ENCODE results near the gene RNPC3.

RNPC3 gene

DNA sequence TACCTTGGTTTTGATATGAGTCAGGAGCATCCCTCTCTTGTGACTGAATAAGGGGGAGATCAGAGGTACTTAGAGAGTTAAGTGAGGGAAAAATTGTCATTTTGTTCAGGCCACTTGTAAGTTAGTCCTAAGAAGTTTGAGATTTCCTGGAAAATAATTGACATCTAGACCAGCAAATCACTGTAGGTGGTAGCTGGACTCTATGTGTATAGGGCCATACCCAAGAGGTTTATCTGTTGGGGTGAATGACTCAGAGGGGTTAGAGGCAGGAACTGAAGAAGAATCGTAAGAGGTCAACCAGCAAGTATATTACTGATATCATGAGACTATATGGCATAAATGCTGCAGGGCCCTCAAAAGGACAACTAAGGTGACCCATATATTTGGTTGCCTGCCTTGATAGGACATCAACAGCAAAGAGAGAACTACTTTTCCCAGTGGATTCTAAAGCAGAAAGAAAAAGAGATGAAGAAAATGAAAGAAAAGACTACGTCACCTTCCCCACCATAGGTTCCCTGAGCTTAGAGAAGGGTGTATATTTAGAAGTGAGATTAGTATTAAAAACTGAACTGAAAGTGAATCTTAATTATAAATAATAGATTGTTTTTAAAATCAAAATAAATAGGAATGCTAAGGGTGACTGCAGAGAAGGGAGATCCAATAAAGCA, 8.0 kb upstream of the RNPC3 start:
- H3K4me3 ChIP-seq, result no peak overlapping the region
- no peak for TF ChIP-seq CTCF (IDR thresholded peaks at IDR 0.05)
- H3K36me3 ChIP-seq, result no peaks in the 10 kb centered on the region
- intact Hi-C loops (cut with DNase I; ENCODE audit: low total_unique reads), result no loop called here
- DNase-seq, result no peak
- H3K9me3 ChIP-seq, result no peaks in the 10 kb centered on the region
- H3K27me3 ChIP-seq, result no peaks in the 10 kb centered on the region
- H3K27ac ChIP-seq, result no peak overlapping the region
- no peaks in the 10 kb centered on the region for H3K4me1 ChIP-seq

DNA sequence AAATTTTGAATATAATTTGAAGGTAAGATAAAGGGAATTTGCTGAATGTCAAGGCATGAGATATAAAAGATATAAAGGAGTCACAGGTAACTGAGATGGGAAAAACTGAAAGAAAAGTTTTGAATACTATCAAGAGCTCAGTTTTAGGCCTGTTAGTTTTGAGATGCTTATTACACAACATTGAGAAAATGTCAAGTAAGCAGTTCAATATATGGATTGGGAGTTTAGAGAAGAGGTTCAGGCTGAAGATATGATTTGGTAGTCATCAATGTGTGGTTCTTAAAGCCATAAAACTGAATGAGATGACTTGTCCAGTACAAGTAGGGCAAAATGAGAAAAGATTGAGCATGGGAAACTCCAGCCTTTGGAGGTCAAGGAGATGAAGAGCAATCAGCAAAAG, 4.7 kb upstream of the RNPC3 start:
- Histone ChIP-seq H3K27me3 (no peaks in the 10 kb centered on the region), H3K9me3 (no peaks in the 10 kb centered on the region), H3K36me3 (no peaks in the 10 kb centered on the region), H3K4me3 (no peak overlapping the region), H3K4me1 (no peaks in the 10 kb centered on the region), H3K27ac (no peak overlapping the region)
- intact Hi-C loops (cut with DNase I; ENCODE audit: low total_unique reads), result no loop called here
- DNase-seq, result no peak
- no peak for TF ChIP-seq CTCF (IDR thresholded peaks at IDR 0.05)

GRCh38 chr1:103523346-103523745, 2.2 kb upstream of the RNPC3 start:
- Histone ChIP-seq H3K36me3 (no peaks in the 10 kb centered on the region), H3K27ac (no peak overlapping the region), H3K9me3 (no peaks in the 10 kb centered on the region), H3K27me3 (no peaks in the 10 kb centered on the region), H3K4me3 (no peak overlapping the region), H3K4me1 (peaks cover 0 to 20% (median 15%) of the 10 kb centered on the region in 4 donors)
- DNase-seq, result no peak
- intact Hi-C loops (cut with DNase I; ENCODE audit: low total_unique reads), result no loop called here
- TF ChIP-seq CTCF (IDR thresholded peaks at IDR 0.05), result no peak

GRCh38 chr1:103525114-103525606, 339 bp upstream of the RNPC3 start:
- no peak for DNase-seq
- H3K27ac ChIP-seq, result peak overlapping the region; percentile 31 to 49
- TF ChIP-seq CTCF (IDR thresholded peaks at IDR 0.05), result no peak
- peaks cover 0 to 10% (median 3%) of the 10 kb centered on the region in 3 donors for H3K36me3 ChIP-seq
- intact Hi-C loops (cut with DNase I; ENCODE audit: low total_unique reads), result no loop called here
- H3K4me3 ChIP-seq, result peak overlapping the region; percentile 30 to 39
- peaks cover 0 to 37% (median 20%) of the 10 kb centered on the region in 4 donors for H3K4me1 ChIP-seq
- H3K9me3 ChIP-seq, result no peaks in the 10 kb centered on the region
- no peaks in the 10 kb centered on the region for H3K27me3 ChIP-seq

DNA sequence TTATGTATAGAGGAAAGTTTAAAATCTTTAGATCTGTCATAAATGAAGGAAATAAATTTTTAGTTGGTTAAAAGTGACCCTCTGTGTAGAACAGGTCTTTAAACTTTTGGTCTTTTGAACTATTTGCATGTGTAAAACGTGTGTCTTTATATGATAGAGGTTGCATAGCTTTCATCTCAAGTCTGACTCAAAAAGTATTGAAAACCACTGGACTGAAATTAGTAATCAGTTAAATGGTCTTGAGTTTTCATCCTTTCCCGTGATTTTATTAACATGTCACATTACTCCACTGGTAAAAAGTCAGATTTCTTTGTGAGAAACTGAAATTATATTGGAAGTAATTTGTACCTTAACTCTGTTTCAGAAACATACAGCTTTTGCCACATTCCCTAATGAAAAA, 1.8 kb downstream of the RNPC3 start:
- no peak for TF ChIP-seq CTCF (IDR thresholded peaks at IDR 0.05)
- intact Hi-C loops (cut with DNase I; ENCODE audit: low total_unique reads), result no loop called here
- H3K9me3 ChIP-seq, result no peaks in the 10 kb centered on the region
- H3K27me3 ChIP-seq, result no peaks in the 10 kb centered on the region
- H3K4me1 ChIP-seq, result peaks cover 0 to 44% (median 20%) of the 10 kb centered on the region in 4 donors
- H3K27ac ChIP-seq, result no peak overlapping the region
- H3K4me3 ChIP-seq, result peak overlapping the region; percentile 69 to 85
- peaks cover 3 to 10% (median 5%) of the 10 kb centered on the region in 3 donors for H3K36me3 ChIP-seq
- DNase-seq, result no peak

Measured in tibial artery (tissue), 4 donors.